DMS114 treated with DMSO at 0.1 percent for 48 hours (cell line): ENCODE measurements around the gene KDM2A.
A peak's percentile ranks its signal among the peaks of the same experiment; 100 is the strongest.

Source experiments
- DNase-seq: peaks from one replicate; lab custom pipeline; 2025; ENCODE audit not compliant: unreplicated experiment; lab: John Stamatoyannopoulos, UW

Gene KDM2A

DNA sequence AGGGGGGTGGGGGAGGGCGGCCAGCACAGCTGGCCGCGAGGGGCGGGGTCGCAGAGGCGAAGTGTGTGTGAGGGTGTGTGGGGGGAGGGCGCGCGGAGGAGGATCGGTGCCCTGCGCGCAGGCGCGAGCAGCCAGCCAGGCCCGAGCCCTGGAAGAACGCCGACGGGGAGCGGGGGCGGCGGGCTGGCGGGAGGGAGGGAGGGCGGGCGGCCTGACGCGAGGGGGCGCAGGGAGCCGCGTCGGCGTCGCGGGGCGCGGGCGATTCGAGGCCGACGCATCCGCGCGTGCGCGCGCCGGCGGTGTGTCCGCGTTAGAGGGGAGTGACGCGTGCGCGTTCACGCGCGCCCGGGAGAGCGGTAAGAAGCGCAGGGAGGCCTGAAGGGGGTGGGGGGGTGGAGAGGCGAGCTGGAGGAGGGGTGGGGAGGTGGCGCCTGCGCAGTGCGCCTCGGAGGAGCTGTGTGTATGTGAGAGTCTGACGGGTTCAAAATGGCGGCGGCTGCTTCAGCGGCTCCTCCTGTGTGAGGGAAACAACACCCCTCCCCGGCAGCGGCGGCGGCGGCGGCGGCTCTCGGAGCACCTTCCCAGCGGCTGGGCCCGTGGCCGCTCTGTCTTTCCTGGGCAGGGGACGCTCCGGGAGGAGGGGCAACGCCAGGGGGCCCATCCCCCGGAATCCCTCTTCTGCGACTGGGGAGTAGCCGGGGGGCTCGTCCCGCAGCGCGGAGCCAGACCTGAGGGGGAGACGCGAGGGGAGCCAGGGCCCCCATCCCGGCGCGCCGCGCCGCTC lies at the start of gene KDM2A:
TSS of gene KDM2A (plus strand) at position 463 of the 784 bp plus-strand sequence. CDS start 2,054 bp downstream, outside the sequence.
- DNase-seq: peak; percentile 100

DNA sequence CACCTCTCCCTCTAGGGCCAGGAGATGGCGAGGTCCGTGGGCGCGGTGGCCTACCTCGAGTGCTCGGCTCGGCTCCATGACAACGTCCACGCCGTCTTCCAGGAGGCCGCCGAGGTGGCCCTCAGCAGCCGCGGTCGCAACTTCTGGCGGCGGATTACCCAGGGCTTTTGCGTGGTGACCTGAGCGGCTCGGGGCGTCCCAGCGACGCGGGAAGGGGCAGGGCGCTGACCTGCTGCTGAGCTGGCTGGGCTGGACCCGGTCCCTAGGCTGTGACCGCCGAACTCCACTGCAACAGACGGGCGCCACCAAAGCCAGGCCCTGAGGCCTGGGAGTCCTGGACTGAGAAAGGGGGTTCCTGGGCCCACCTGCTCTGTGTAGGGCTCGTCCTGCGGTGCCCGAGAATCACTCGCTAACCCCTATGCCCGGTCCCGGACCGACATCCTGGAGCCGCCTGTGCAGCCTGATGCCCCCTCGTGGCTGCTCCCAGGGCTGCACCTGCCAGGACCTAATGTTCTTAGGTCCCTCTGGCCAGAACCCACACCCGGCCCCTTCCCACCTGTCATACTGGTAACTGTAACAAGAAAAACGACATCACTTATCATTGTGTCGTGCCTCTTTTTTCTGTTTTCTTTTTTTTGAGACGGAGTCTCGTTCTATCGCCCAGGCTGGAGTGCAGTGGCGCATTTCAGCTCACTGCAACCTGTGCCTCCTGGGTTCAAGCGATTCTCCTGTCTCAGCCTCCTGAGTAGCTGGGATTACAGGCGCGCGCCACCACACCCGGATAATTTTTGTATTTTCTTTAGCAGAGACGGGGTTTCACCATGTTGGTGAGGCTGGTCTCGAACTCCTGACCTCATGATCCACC lies 47.4 kb upstream of the KDM2A start:
- DNase-seq: no peak

DNA sequence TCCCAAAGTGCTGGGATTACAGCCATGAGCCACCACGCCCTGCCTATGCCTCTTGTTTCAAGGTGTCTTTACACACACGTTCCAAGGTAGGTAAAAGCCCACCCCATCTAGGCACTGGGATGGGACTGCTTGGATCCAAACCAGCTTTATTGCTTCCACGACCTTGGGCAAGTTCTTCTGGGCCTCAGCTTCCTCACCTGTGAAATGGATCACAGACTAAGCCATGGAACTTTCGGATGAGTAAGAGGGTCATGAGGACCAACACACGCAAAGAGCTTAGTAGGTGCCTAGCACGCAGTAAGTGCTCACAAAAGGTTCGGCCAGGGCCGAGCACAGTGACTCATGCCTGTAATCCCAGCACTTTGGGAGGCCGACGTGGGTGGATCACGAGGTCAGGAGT lies 46.8 kb upstream of the KDM2A start:
- DNase-seq: no peak

DNA sequence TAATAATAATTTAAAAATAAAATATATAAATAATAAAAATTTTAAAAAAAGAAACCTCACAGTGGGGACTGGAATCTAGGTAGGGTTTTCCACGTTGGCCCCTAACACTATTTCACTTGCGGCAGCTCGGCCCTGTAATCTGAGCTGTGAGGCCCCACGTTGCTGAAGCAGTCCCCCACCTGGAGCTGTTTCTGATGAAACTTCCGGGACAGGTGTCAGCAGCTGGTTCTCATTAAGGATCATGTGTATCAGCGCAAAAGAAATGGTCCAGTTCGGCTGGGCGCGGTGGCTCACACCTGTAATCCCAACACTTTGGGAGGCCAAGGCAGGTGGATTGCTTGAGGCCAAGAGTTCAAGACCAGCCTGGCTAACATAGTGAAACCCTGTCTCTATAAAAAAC lies 45.2 kb upstream of the KDM2A start:
- no peak for DNase-seq

DNA sequence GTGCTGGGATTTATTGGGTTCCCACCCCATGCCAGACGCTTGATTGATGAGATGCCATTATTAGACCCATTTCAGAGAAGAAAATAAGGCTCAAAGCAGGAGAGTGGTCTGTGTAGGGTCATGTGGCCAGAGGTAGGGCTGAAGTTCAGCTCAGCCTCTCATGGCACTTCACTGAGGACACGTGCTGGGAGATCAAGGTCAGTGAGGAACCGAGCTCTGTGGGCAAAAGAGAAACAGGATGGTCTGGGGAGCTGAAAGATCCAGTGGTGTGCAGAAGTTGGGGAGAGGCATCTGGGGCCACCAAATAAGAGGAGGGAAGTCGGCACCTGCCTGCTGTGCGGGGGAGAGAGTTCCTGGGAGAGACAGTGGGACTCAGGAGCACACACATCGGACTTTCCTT lies 42.9 kb upstream of the KDM2A start:
- DNase-seq: no peak

DNA sequence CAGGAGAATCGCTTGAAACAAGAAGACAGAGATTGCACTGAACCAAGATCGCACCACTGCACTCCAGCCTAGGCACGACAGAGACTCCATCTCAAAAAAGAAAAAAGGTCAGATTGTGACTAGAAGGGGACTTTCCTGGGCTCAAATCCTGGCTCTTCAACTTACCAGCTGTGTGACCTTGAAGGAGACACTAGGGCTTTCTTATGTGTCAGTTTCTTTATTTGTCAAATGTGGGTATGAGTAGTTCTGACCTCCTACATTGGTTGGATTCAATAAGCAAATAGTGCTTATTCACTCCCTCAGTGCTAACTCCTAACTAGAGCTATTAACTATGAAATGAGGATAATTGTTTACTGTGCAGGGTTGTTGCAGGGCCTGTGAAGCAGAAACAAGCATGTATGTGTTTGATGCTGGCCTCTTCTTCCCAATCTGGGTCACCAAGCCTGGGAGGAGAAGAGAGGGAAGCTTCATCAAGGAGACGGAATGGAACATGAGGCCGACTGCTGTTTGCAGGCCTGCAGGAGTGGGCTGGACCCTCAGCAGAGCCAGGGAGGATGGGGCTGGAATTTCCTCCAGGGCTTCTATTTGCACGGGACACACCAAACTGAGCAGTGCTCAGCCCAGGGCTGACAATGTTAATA lies 39.9 kb upstream of the KDM2A start:
- no peak for DNase-seq

DNA sequence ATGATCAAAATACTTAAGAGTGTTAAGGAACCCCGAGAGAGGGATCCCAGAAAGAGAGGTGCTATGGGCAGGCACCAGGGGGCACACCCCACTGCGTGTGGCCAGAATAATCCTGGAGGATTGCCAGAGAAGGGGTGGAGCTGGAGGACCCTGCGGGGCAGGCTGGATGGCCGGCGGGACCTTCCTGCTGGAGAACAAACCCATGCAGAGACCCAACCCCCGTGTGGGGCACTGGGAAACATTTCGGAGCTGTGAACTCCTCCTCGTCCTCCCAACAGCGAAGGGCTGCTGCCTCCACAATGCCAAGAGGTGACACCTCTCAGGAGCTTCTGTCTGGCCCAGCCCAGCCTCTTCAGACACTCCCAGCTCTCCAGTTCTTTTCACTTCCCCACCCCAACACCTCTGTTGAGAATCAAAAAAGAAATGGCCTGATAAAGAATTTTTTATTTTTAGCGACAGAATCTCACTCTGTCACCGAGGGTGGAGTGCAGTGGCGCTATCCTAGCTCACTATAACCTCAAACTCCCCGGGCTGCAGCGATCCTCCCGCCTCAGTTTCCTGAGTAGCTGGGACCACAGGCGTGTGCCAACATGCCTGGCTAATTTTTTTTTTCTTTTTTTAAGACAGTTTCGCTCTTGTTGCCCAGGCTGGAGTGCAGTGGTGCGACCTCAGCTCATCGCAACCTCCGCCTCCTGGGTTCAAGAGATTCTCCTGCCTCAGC lies 36.8 kb upstream of the KDM2A start:
- DNase-seq: no peak

DNA sequence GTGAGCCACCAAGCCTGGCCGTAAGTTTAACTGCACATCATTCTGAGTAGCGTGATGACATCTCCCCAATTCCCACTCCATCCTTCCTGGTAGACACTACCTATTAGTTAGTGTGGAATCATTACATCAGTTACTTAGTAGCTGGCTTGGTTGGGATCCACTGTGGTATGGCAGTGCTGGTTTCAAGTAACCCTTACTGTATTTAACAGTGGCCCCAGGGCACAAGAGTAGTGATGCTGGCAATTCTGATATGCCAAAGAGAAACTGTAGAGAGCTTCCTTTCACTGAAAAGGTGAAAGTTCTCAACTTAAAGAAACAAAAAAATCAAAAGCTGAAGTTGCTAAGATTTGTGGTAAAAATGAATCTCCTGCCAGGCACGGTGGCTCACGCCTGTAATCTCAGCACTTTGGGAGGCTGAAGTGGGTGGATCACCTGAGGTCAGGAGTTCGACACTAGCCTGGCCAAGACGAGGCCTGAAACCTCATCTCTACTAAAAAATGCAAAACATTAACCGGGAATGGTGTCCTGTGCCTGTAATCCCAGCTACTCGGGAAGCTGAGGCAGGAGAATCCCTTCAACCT lies 35.2 kb upstream of the KDM2A start:
- no peak for DNase-seq

DNA sequence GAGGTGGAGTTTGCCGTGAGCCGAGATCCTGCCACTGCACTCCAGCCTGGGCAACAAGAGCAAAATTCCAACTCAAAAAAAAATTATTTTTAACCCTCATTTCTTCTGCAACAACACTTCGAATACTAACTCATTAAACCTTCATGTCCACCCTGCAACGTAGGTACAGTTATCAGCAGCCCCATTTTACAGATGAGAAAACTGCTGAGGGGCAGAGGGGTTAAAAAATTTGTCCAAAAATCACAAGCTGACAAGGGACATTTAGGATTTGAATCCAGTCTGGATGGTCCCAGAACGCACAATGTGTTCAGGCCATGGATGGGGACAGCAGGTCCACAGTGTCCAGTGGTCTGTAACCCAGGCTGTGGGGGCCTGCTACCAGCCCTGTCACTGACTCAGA lies 33.4 kb upstream of the KDM2A start:
- no peak for DNase-seq

DNA sequence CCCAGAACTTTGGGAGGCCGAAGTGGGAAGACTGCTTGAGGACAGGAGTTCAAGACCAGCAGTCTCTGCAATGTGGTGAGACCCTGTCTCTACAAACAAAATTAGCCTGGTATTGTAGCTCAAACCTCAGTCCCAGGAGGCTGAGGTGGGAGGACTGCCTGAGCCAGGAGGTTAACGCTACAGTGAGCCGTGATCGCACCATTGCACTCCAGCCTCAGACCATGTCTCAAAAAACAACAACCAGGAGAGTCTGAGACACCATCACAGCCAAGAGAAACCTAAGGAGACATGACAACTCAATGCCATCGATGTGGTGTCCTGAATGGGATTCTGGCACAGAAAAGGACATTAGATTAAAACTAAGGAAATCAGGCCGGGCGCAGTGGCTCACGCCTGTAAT lies 28.3 kb upstream of the KDM2A start:
- no peak for DNase-seq

DNA sequence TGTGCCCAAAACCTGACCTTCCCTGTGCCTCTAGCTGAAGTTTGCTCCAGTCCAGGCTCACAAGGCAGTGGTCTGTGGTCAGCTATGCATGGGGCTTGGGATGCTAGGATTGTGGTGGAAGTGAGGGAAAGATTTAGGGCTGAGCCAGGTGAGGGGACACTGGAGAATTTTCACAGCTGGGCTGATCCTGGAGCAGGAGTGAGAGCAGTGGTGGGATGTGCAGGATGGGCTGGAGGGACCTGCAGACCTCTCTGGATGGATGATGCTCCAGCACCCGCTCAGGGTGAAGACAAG lies 23.9 kb upstream of the KDM2A start:
- DNase-seq: no peak

DNA sequence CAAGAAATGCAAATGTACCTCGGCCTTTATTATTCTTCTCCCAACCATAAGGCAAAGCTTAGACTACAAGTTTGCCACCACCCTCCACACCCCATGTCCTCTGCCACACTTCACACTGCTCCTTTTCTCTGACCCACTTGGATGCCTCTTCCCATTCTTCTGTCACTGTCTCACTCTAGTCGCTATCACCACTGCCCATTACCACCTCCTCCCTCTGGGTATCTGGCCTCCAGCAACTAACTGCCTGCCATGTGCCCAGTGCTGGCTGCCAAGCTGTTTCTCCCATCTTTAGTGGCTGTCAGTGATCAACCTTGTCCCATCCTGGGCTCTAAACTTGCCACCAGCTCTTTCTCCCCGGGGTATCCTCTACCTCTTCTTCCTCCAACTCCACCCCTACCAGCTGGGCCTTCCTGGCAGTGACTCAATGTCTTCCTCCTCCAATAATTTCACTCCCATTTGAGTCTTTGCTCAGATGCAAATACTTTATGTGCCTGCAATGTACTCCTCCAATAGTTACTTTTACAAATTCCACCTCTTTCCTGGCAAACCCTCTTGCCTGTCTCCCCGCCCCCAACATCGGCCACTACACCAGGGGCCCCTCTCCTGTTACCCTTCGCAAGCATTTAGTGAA lies 20.1 kb upstream of the KDM2A start:
- no peak for DNase-seq

DNA sequence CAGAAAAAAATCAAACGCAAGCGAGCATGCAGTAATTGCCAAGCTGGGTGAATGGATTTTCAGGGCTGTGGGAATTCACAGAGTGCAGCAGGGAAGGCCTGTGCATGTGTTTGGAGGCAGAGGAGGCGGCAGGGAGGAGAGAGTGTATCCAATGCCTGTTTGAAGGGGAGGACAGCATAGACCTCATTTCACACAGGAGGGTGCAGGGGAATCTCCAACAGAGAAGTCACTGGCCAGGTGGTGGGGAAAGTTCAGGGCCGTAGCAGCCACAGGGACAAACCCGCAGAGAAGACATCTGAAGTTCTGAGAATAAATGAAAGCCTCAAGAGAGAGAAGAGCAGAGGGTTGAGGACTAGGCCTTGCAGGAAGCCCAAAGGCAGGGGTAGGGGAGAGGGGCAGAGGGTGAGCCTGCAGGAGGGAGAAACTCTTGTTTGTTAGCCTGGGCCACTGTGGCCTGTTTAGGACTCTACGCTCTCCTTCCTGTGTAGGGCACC lies 19.2 kb upstream of the KDM2A start:
- DNase-seq: no peak

DNA sequence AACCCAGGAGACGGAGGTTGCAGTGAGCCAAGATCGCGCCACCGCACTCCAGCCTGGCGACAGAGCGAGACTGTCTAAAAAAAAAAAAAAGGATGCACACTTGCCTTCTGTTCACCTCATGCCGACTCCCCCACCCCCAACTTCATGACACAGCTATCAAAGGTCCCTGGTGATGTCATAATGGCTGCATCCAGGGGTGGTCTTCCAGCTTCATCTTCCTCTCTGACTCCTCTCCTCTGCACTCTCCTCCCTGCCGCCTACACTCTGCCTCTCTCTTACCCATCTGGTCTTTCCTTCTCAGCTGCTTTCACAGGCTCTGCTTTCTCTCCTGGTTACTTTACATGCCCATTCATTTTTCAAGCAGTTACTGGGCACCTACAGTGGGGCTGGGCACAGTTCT lies 16.4 kb upstream of the KDM2A start:
- DNase-seq: no peak

DNA sequence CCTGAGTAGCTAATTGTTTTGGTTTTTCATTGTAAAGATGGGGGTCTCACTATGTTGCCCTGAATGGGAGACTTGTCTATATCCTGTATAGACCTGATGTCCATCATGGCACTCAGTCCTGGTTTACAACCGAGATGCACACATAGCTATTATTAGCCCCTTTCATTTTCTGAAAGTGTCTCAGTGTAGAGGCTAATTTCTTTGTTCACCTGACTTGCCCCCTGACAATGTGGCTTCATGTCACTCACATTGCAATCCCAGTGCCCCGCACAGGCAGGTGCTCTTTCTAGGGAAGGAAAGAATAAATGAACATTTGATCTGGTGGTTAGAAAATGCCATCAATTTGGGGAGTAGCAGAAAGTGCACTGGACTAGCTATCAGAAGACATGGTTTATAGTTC lies 13.1 kb upstream of the KDM2A start:
- no peak for DNase-seq

DNA sequence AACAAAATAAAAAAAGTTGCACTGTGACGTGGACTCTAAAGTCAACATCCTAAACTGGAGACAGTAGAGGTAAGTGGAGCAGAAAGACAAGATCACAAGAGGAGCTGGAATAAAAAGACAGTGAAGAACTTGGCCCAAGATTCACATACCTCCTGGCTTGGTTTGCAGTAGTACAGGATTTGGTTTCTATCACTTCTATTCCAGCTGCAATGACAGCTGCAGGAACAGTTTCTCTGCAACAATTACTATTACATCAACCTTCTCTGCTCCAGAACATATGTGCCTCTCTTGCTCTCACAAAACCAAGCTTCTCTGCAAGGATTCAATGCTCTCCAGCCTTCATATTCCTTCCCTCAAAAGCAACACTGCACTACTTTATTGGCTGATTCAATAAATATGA lies 7.8 kb upstream of the KDM2A start:
- DNase-seq: no peak

DNA sequence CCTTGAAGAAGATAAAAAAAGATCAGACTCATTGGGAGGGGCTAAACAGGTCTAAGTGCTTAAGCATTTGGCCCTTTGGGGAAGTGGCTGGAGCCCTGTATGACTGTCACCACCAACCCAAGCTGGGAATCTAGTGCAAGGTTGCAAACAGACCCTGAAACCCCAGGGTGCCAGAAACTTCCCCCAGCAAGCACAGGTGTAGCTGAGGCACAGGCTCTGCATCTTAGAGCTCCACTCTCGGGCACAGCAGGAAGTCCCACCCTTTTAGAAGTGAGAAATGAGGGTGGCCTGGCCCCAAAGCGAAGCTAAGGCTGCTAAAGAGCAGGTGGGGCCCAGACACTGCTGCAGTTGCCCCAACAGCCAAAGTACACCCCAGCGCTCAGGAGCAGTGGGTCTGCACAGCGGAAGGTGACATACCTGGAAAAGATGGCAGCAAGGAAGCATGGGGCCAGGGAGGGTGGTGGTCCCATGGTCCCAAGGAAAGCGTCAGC lies 5.8 kb upstream of the KDM2A start:
- no peak for DNase-seq

DNA sequence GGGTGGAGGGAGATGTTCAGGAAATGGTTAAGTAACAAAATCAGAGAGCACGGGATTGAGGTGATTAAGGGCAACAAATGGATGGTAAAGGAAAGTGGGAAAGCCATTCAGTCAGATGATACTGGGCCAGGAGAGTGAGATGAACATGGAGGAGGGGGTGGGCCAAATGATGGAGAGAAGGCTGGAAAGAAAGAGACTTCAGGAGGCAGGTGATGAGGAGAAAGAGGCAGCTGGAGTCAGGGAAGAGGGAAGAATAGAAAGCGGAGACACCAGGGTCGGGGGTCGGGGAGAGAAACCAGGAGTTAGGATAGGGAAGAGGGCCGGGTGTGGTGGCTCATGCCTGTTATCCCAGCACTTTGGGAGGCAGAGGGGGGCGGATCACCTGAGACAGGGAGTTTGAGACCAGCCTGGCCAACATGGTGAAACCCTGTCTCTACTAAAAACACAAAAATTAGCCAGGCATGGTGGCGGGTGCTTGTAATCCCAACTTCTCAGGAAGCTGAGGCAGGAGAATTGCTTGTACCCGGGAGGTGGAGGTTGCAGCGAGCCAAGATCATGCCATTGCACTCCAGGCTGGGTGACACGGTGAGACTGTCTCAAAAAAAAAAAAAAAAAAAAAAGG lies 4.7 kb upstream of the KDM2A start:
- no peak for DNase-seq

DNA sequence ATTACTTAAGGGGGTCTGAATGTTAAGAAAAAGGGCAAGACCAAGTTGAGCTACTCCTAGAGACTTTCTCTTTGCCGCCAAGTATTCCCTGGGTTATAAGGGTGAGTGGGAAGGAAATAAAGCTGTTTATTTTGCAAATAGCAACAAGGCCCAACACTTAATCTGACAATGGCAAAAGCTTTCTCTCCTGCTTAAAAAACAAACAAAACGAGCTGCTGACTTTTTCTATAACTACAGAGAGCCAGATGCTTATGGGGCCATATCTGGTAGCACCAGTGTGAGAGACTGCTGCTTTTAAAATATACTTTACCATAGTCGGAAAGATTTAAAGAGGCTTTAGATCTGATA lies 2.3 kb upstream of the KDM2A start:
- no peak for DNase-seq

DNA sequence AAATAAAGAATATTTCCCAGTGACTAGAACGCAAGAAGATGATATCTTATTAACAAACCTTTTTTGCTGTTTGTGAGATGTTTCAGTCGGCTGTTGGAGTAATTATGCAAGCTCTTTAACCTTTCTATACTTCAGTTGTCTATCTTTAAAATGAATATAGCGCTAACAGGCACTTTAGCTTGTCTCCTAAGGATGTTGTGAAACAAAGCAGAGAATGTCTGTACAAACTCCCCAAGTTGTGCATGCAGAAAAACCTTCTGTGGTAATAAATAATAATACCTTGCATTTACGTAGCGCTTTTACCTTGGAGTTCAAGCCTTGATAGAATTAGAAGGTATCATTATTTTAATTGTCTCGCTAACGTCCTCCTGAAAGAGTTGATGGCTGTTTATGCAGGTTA lies 1.9 kb upstream of the KDM2A start:
- peak; percentile 86 for DNase-seq
